BLaER1 treated with 17β-estradiol and CSF1 and Interleukin-3, amounts not matched to agents 10 nM and 100 nM (cell line): ENCODE data around the gene SLC39A11.
"Not testable (repeated sequence)": the region's sequence is repeated elsewhere in the genome, so short reads cannot be mapped to it uniquely, and the experiment has no call there.

Source experiments
- H3K27ac ChIP-seq, 11 experiments: shearing (Covaris generic); formaldehyde crosslinking; 2 replicates each; pipeline ENCODE4 v1.8.1; 2022
- H3K27me3 ChIP-seq, 11 experiments: shearing (Covaris generic); formaldehyde crosslinking; 2 replicates each; pipeline ENCODE4 v1.8.1; 2022
- H3K36me3 ChIP-seq, 11 experiments: shearing (Covaris generic); formaldehyde crosslinking; 2 replicates each; pipeline ENCODE4 v1.8.1; 2022
- H3K4me1 ChIP-seq, 10 experiments: shearing (Covaris generic); formaldehyde crosslinking; 2 replicates each; pipeline ENCODE4 v1.8.1; 2022
- H3K4me2 ChIP-seq, 11 experiments: shearing (Covaris generic); formaldehyde crosslinking; 2 replicates each; pipeline ENCODE4 v1.8.1; 2022
- H3K4me3 ChIP-seq, 10 experiments: shearing (Covaris generic); formaldehyde crosslinking; 2 replicates each; pipeline ENCODE4 v1.8.1; 2022
- H3K9ac ChIP-seq, 11 experiments: shearing (Covaris generic); formaldehyde crosslinking; 2 replicates each; pipeline ENCODE4 v1.8.1; 2022
- H3K9me3 ChIP-seq, 11 experiments: shearing (Covaris generic); formaldehyde crosslinking; replicated peaks in 1 of 11; 2 replicates each; pipeline ENCODE4 v1.8.1; 2022
- H4K20me1 ChIP-seq, 11 experiments: shearing (Covaris generic); formaldehyde crosslinking; 2 replicates each; pipeline ENCODE4 v1.8.1; 2022
- Cebpa-rat ChIP-seq, 11 experiments: shearing (Covaris generic); IDR thresholded peaks; 2 replicates each; pipeline ENCODE4 v1.8.1; 2022

The SLC39A11 gene

GRCh38 chr17:72940496-72940895 is 152.0 kb downstream of the SLC39A11 start:
- no peak overlapping the region for H3K27ac ChIP-seq
- H3K4me1 ChIP-seq: peaks cover 0 to 14% (median 7%) of the 10 kb centered on the region in 10 experiments; a peak in 10 of 20 replicates
- peaks cover 0 to 15% (median 0%) of the 10 kb centered on the region in 11 experiments; a peak in 9 of 22 replicates for H3K9me3 ChIP-seq
- H3K27me3 ChIP-seq: no peaks in the 10 kb centered on the region
- H3K4me3 ChIP-seq: no peak overlapping the region
- peaks cover 0 to 38% (median 23%) of the 10 kb centered on the region in 11 experiments; a peak in 17 of 22 replicates for H3K36me3 ChIP-seq
- no peak for TF ChIP-seq Cebpa-rat (IDR thresholded peaks at IDR 0.05)
- no peak overlapping the region for H3K4me2 ChIP-seq
- no peak overlapping the region for H3K9ac ChIP-seq
- H4K20me1 ChIP-seq: no peaks in the 10 kb centered on the region

GRCh38 chr17:72938482-72938881 is 154.0 kb downstream of the SLC39A11 start:
- TF ChIP-seq Cebpa-rat (IDR thresholded peaks at IDR 0.05): no peak
- Histone ChIP-seq H3K27me3 (no peaks in the 10 kb centered on the region), H4K20me1 (no peaks in the 10 kb centered on the region), H3K27ac (no peak overlapping the region), H3K9me3 (peaks cover 0 to 3% (median 0%) of the 10 kb centered on the region in 11 experiments; a peak in 2 of 22 replicates), H3K9ac (no peak overlapping the region), H3K36me3 (peaks cover 0 to 28% (median 10%) of the 10 kb centered on the region in 11 experiments; a peak in 8 of 22 replicates), H3K4me3 (no peak overlapping the region), H3K4me1 (peaks cover 0 to 14% (median 7%) of the 10 kb centered on the region in 10 experiments; a peak in 10 of 20 replicates), H3K4me2 (peak overlapping the region in 4 of 11 experiments; percentile 1 to 43 (median 33); a peak in 5 of 22 replicates)

- Histone ChIP-seq H3K36me3 (peaks cover 0 to 22% (median 6%) of the 10 kb centered on the region in 11 experiments; a peak in 8 of 22 replicates), H3K9me3 (peaks cover 0 to 3% (median 0%) of the 10 kb centered on the region in 11 experiments; a peak in 2 of 22 replicates), H3K27me3 (no peaks in the 10 kb centered on the region), H3K9ac (no peak overlapping the region; a peak in 1 of 22 replicates), H3K4me3 (no peak overlapping the region), H3K4me2 (peak overlapping the region in 7 of 11 experiments; percentile 1 to 43 (median 29); a peak in 10 of 22 replicates), H4K20me1 (no peaks in the 10 kb centered on the region), H3K4me1 (peaks cover 0 to 16% (median 7%) of the 10 kb centered on the region in 10 experiments; a peak in 10 of 20 replicates), H3K27ac (no peak overlapping the region)
- TF ChIP-seq Cebpa-rat (IDR thresholded peaks at IDR 0.05): no peak
Measured at GRCh38 chr17:72937707-72938106, 154.8 kb downstream of the SLC39A11 start.

- H3K4me3 ChIP-seq: not testable (repeated sequence)
- peak overlapping the region in 6 of 11 experiments; percentile 1 to 43 (median 30); a peak in 7 of 22 replicates for H3K4me2 ChIP-seq
- peaks cover 0 to 20% (median 5%) of the 10 kb centered on the region in 11 experiments; a peak in 7 of 22 replicates for H3K36me3 ChIP-seq
Measured at GRCh38 chr17:72937254-72937653, 155.2 kb downstream of the SLC39A11 start.

GRCh38 chr17:72935984-72936383 is 156.5 kb downstream of the SLC39A11 start:
- Histone ChIP-seq H3K36me3 (peaks cover 0 to 20% (median 5%) of the 10 kb centered on the region in 11 experiments; a peak in 7 of 22 replicates), H3K9ac (no peak overlapping the region), H4K20me1 (0 out of 22 replicates have a peak, but pooled peaks cover 0 to under 1% (median 0%) of the 10 kb centered on the region in 11 experiments), H3K9me3 (peaks cover 0 to 3% (median 0%) of the 10 kb centered on the region in 11 experiments; a peak in 2 of 22 replicates), H3K4me3 (no peak overlapping the region), H3K4me1 (peaks cover 11 to 31% (median 18%) of the 10 kb centered on the region in 10 experiments), H3K27ac (no peak overlapping the region), H3K4me2 (no peak overlapping the region), H3K27me3 (no peaks in the 10 kb centered on the region)
- no peak for TF ChIP-seq Cebpa-rat (IDR thresholded peaks at IDR 0.05)

More at GRCh38 chr17:72937254-72937653, 155.2 kb downstream of the SLC39A11 start:
- H3K9me3 ChIP-seq, H3K27ac ChIP-seq, H3K9ac ChIP-seq, H3K27me3 ChIP-seq, H4K20me1 ChIP-seq: not testable (repeated sequence)
- H3K4me1 ChIP-seq: peaks cover 0 to 20% (median 7%) of the 10 kb centered on the region in 10 experiments; a peak in 10 of 20 replicates

GRCh38 chr17:72934927-72935326 is 157.6 kb downstream of the SLC39A11 start:
- Histone ChIP-seq H3K4me1 (peaks cover 11 to 41% (median 25%) of the 10 kb centered on the region in 10 experiments), H3K27me3 (no peaks in the 10 kb centered on the region), H3K4me3 (no peak overlapping the region), H3K9me3 (peaks cover 0 to 3% (median 0%) of the 10 kb centered on the region in 11 experiments; a peak in 2 of 22 replicates), H3K36me3 (peaks cover 0 to 20% (median 5%) of the 10 kb centered on the region in 11 experiments; a peak in 7 of 22 replicates), H3K4me2 (no peak overlapping the region), H3K9ac (no peak overlapping the region), H3K27ac (no peak overlapping the region), H4K20me1 (peaks cover 0 to 3% (median 0%) of the 10 kb centered on the region in 11 experiments; a peak in 1 of 22 replicates)
- TF ChIP-seq Cebpa-rat (IDR thresholded peaks at IDR 0.05): no peak

- peaks cover 11 to 28% (median 19%) of the 10 kb centered on the region in 10 experiments for H3K4me1 ChIP-seq
- H3K4me2 ChIP-seq: peak overlapping the region; percentile 36 to 82 (median 71)
- peaks cover 0 to 3% (median 0%) of the 10 kb centered on the region in 11 experiments; a peak in 1 of 22 replicates for H4K20me1 ChIP-seq
- H3K9ac ChIP-seq: no peak overlapping the region
- no peak for TF ChIP-seq Cebpa-rat (IDR thresholded peaks at IDR 0.05)
- H3K27ac ChIP-seq: no peak overlapping the region; a peak in 1 of 22 replicates
- H3K4me3 ChIP-seq: no peak overlapping the region
- H3K9me3 ChIP-seq: peaks cover 0 to 3% (median 0%) of the 10 kb centered on the region in 11 experiments; a peak in 1 of 22 replicates
- H3K36me3 ChIP-seq: peaks cover 0 to 14% (median 3%) of the 10 kb centered on the region in 11 experiments; a peak in 5 of 22 replicates
- H3K27me3 ChIP-seq: no peaks in the 10 kb centered on the region
Measured at GRCh38 chr17:72931635-72932034, 160.9 kb downstream of the SLC39A11 start.

GRCh38 chr17:72931163-72931562 is 161.3 kb downstream of the SLC39A11 start:
- Histone ChIP-seq H3K9ac (no peak overlapping the region), H3K4me1 (peaks cover 11 to 28% (median 19%) of the 10 kb centered on the region in 10 experiments), H3K36me3 (peaks cover 0 to 14% (median 0%) of the 10 kb centered on the region in 11 experiments; a peak in 4 of 22 replicates), H3K4me3 (no peak overlapping the region), H3K27me3 (no peaks in the 10 kb centered on the region), H3K27ac (peak overlapping the region in 1 of 11 experiments; percentile 10; a peak in 2 of 22 replicates), H3K9me3 (0 out of 22 replicates have a peak, but pooled peaks cover 0 to 3% (median 0%) of the 10 kb centered on the region in 11 experiments), H4K20me1 (peaks cover 0 to 3% (median 0%) of the 10 kb centered on the region in 11 experiments; a peak in 1 of 22 replicates), H3K4me2 (peak overlapping the region; percentile 36 to 82 (median 71))
- no peak for TF ChIP-seq Cebpa-rat (IDR thresholded peaks at IDR 0.05)

GRCh38 chr17:72930031-72930430 is 162.5 kb downstream of the SLC39A11 start:
- H4K20me1 ChIP-seq: peaks cover 0 to 3% (median 0%) of the 10 kb centered on the region in 11 experiments; a peak in 1 of 22 replicates
- TF ChIP-seq Cebpa-rat (IDR thresholded peaks at IDR 0.05): no peak
- no peak overlapping the region for H3K4me3 ChIP-seq
- H3K4me2 ChIP-seq: peak overlapping the region in 4 of 11 experiments; percentile 71 to 82 (median 76); a peak in 5 of 22 replicates
- H3K27ac ChIP-seq: no peak overlapping the region
- no peak overlapping the region for H3K9ac ChIP-seq
- H3K36me3 ChIP-seq: peaks cover 0 to 8% (median 0%) of the 10 kb centered on the region in 11 experiments; a peak in 4 of 22 replicates
- H3K9me3 ChIP-seq: 0 out of 22 replicates have a peak, but pooled peaks cover 0 to 3% (median 0%) of the 10 kb centered on the region in 11 experiments
- H3K4me1 ChIP-seq: peaks cover 11 to 28% (median 19%) of the 10 kb centered on the region in 10 experiments
- H3K27me3 ChIP-seq: no peaks in the 10 kb centered on the region
